HFF-Myc (cell line): ENCODE data around the gene ATP1A4.
A peak's percentile ranks its signal among the peaks of the same experiment; 100 is the strongest.
"Not testable (repeated sequence)": the region's sequence is repeated elsewhere in the genome, so short reads cannot be mapped to it uniquely, and the experiment has no call there.

ENCODE experiments used
- DNase-seq: peaks from one replicate; pipeline ENCODE4 v3.0.0-alpha.2; 2011; ENCODE audit warnings: low read depth; ENCODE audit errors: extremely low read depth
- H3K4me3 ChIP-seq: replicated peaks from 2 replicates; pipeline ENCODE4 v1.5.1; 2011; ENCODE audit warnings: low read depth, mild to moderate bottlenecking, control low read depth, low read length
- CTCF ChIP-seq: IDR thresholded peaks from 2 replicates; pipeline ENCODE4 v1.5.1; 2012; ENCODE audit warnings: mild to moderate bottlenecking, low read depth, low read length, control low read depth; ENCODE audit errors: missing control alignments

ATP1A4 gene

GRCh38 chr1:160108888-160109662 is 42.3 kb upstream of the ATP1A4 start:
- peak; percentile 54 for TF ChIP-seq CTCF
- peak; percentile 21 for DNase-seq
- H3K4me3 ChIP-seq = no peak overlapping the region

DNA sequence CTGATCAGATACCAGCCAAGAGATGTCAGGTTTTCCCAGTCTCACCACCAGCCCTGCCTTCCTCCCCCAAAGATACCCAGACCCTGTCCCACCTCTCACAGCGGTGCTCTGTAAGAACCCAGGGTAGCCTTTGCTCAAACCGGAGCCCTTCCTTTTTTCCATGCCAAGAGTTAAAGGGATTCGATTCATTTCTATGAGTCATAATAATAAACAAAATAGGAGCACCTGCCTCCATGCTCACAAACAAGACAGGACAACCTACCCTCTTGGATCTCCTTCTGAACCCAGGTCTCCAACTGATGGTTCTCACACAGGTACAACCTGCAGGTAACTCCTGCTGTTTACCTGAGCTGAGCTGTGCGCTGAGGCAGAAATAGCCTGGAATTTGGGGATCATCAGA is 41.7 kb upstream of the ATP1A4 start:
- TF ChIP-seq CTCF = no peak
- H3K4me3 ChIP-seq = no peak overlapping the region
- DNase-seq = no peak

GRCh38 chr1:160111462-160111861 is 39.9 kb upstream of the ATP1A4 start:
- not testable (repeated sequence) for DNase-seq, H3K4me3 ChIP-seq

GRCh38 chr1:160112357-160112756 is 39.0 kb upstream of the ATP1A4 start:
- no peak for TF ChIP-seq CTCF
- no peak for DNase-seq
- no peak overlapping the region for H3K4me3 ChIP-seq

GRCh38 chr1:160113407-160113806 is 38.0 kb upstream of the ATP1A4 start:
- DNase-seq = no peak
- H3K4me3 ChIP-seq = no peak overlapping the region
- no peak for TF ChIP-seq CTCF

GRCh38 chr1:160114085-160114484 is 37.3 kb upstream of the ATP1A4 start:
- TF ChIP-seq CTCF = no peak
- DNase-seq = no peak
- H3K4me3 ChIP-seq = no peak overlapping the region

GRCh38 chr1:160115545-160116282 is 35.7 kb upstream of the ATP1A4 start, which contains the start of gene ATP1A2:
ATP1A2 (plus strand) TSS chr1:160115759; CDS start chr1:160115862, 103 bp downstream.
- no peak within 1 kb of the TSS for H3K4me3 ChIP-seq
- DNase-seq = no peak
- TF ChIP-seq CTCF = no peak
